ENCODE data around the gene AK5.

The AK5 gene

GRCh38 chr1:77361621-77362020 is 79.8 kb downstream of the AK5 start:
- Histone ChIP-seq H3K4me3 (ENCODE audit: low read length) (no peak overlapping the region), H3K4me1 (ENCODE audit: low read length) (no peaks in the 10 kb centered on the region), H2AFZ (ENCODE audit: low read depth, low read length) (no peak overlapping the region), H3K9me3 (ENCODE audit: insufficient read depth, low read length) (no peaks in the 10 kb centered on the region), H3K27me3 (ENCODE audit: low read depth, low read length) (no peaks in the 10 kb centered on the region), H3K79me2 (ENCODE audit: low read length) (no peaks in the 10 kb centered on the region), H3K36me3 (replicated peaks; ENCODE audit: low read depth, low read length) (no peaks in the 10 kb centered on the region), H4K20me1 (ENCODE audit: insufficient read depth, low read length) (no peaks in the 10 kb centered on the region), H3K9ac (ENCODE audit: low read length) (no peak overlapping the region), H3K27ac (ENCODE audit: low read length) (no peak overlapping the region), H3K4me2 (ENCODE audit: low read length) (no peak overlapping the region)
- TF ChIP-seq CTCF (IDR thresholded peaks at IDR 0.05; ENCODE audit: low read depth, low read length) (no peak), EZH2phosphoT487 (IDR thresholded peaks at IDR 0.05; ENCODE audit: low read depth) (no peak)

- Histone ChIP-seq H3K4me1 (ENCODE audit: low read length) (no peaks in the 10 kb centered on the region), H3K4me3 (ENCODE audit: low read length) (no peak overlapping the region), H2AFZ (ENCODE audit: low read depth, low read length) (no peak overlapping the region), H3K9me3 (ENCODE audit: insufficient read depth, low read length) (no peaks in the 10 kb centered on the region), H4K20me1 (ENCODE audit: insufficient read depth, low read length) (no peaks in the 10 kb centered on the region), H3K36me3 (replicated peaks; ENCODE audit: low read depth, low read length) (no peaks in the 10 kb centered on the region), H3K27ac (ENCODE audit: low read length) (no peak overlapping the region), H3K9ac (ENCODE audit: low read length) (no peak overlapping the region), H3K27me3 (ENCODE audit: low read depth, low read length) (no peaks in the 10 kb centered on the region), H3K79me2 (ENCODE audit: low read length) (no peaks in the 10 kb centered on the region), H3K4me2 (ENCODE audit: low read length) (no peak overlapping the region)
- TF ChIP-seq EZH2phosphoT487 (IDR thresholded peaks at IDR 0.05; ENCODE audit: low read depth): no peak
Observed at GRCh38 chr1:77370161-77370560, 88.3 kb downstream of the AK5 start.

GRCh38 chr1:77370583-77371306 is 88.9 kb downstream of the AK5 start:
- TF ChIP-seq CTCF (IDR thresholded peaks at IDR 0.05; ENCODE audit: low read depth, low read length) (no peak), EZH2phosphoT487 (IDR thresholded peaks at IDR 0.05; ENCODE audit: low read depth) (no peak)
- H3K9me3 ChIP-seq (ENCODE audit: insufficient read depth, low read length): no peaks in the 10 kb centered on the region
- no peaks in the 10 kb centered on the region for H3K36me3 ChIP-seq (replicated peaks; ENCODE audit: low read depth, low read length)
- H3K9ac ChIP-seq (ENCODE audit: low read length): no peak overlapping the region
- no peaks in the 10 kb centered on the region for H3K27me3 ChIP-seq (ENCODE audit: low read depth, low read length)
- no peaks in the 10 kb centered on the region for H3K79me2 ChIP-seq (ENCODE audit: low read length)
- no peak overlapping the region for H3K4me2 ChIP-seq (ENCODE audit: low read length)
- H3K4me1 ChIP-seq (ENCODE audit: low read length): no peaks in the 10 kb centered on the region
- no peak overlapping the region for H3K4me3 ChIP-seq (ENCODE audit: low read length)
- no peaks in the 10 kb centered on the region for H4K20me1 ChIP-seq (ENCODE audit: insufficient read depth, low read length)
- no peak overlapping the region for H2AFZ ChIP-seq (ENCODE audit: low read depth, low read length)
- no peak overlapping the region for H3K27ac ChIP-seq (ENCODE audit: low read length)

- H3K9me3 ChIP-seq (ENCODE audit: insufficient read depth, low read length): no peaks in the 10 kb centered on the region
- no peak for TF ChIP-seq CTCF (IDR thresholded peaks at IDR 0.05; ENCODE audit: low read depth, low read length)
- no peak for TF ChIP-seq EZH2phosphoT487 (IDR thresholded peaks at IDR 0.05; ENCODE audit: low read depth)
- H3K4me3 ChIP-seq (ENCODE audit: low read length): no peak overlapping the region
- H3K27ac ChIP-seq (ENCODE audit: low read length): no peak overlapping the region
- H3K79me2 ChIP-seq (ENCODE audit: low read length): no peaks in the 10 kb centered on the region
- H4K20me1 ChIP-seq (ENCODE audit: insufficient read depth, low read length): no peaks in the 10 kb centered on the region
- H2AFZ ChIP-seq (ENCODE audit: low read depth, low read length): no peak overlapping the region
- no peak overlapping the region for H3K4me2 ChIP-seq (ENCODE audit: low read length)
- H3K9ac ChIP-seq (ENCODE audit: low read length): no peak overlapping the region
- H3K4me1 ChIP-seq (ENCODE audit: low read length): no peaks in the 10 kb centered on the region
- H3K36me3 ChIP-seq (replicated peaks; ENCODE audit: low read depth, low read length): no peaks in the 10 kb centered on the region
- no peaks in the 10 kb centered on the region for H3K27me3 ChIP-seq (ENCODE audit: low read depth, low read length)
Observed at GRCh38 chr1:77371396-77371795, 89.6 kb downstream of the AK5 start.

Measured in OCI-LY3 (cell line).